Bone marrow (tissue), 2 donors: Measurements from ENCODE around the gene CCDC170.

Source experiments
- DNase-seq, 2 donors: peaks; one replicate each; lab custom pipeline; 2025; lab: John Stamatoyannopoulos, UW

Gene CCDC170

DNA sequence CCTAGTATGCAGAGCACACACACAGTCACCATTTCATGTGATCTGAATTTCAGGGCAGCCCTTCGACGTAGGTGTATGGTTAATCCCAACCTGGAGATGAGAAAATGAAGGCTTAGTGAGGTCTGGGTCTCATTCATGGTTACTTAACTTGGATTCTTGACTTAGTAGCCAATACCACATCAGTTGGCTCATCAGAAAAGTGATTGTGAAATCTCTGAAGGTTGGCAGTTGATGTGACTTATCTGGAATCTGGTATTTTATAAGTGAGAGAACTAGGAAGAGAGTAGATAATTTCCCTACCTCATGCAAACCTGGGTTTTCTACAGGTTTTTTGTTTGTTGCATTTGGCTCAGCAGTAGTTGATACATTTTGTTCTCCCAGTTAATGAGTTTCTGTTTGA lies 123.7 kb downstream of the CCDC170 start:
- DNase-seq = no peak

- DNase-seq = no peak
Observed at GRCh38 chr6:151618717-151619116, 124.9 kb downstream of the CCDC170 start.

- DNase-seq = no peak
Observed at GRCh38 chr6:151620179-151620578, 126.4 kb downstream of the CCDC170 start.

DNA sequence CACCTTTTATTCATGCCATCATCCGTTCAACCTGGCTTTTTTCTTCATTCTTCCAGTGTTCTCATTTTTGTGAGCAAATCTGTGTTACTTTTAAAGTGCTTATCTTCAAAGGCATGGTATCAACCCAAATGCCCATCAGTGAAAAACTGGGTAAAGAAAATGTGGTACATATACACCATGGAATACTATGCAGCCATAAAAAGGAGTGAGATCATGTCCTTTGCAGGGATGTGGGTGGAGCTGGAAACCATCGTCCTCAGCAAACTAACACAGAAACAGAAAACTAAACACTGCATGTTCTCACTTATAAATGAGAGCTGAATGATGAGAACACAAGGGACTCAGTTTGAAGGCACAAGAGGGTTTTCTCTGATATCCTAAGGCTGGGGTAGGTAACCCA lies 130.3 kb downstream of the CCDC170 start:
- DNase-seq = no peak

DNA sequence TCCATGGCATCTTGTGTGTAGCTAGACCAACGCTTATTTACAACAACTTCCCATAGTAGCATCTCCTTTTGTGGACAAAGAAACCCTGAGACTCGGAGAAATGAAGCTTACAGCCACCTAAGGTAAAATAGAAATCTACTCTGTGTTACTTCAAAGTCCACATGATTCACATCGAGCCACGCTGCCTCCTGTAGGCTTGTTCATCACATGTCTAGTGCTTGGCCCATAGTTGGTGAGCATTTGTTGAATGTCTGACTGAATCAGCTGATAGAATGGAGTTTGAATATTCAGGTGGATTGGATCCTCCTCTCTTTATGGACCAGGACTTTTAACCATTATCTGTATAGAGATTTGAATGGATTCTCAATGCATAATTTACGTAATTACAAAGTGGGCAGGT lies 130.7 kb downstream of the CCDC170 start:
- no peak for DNase-seq

- DNase-seq = no peak
Observed at GRCh38 chr6:151624900-151625536, 131.2 kb downstream of the CCDC170 start.

DNA sequence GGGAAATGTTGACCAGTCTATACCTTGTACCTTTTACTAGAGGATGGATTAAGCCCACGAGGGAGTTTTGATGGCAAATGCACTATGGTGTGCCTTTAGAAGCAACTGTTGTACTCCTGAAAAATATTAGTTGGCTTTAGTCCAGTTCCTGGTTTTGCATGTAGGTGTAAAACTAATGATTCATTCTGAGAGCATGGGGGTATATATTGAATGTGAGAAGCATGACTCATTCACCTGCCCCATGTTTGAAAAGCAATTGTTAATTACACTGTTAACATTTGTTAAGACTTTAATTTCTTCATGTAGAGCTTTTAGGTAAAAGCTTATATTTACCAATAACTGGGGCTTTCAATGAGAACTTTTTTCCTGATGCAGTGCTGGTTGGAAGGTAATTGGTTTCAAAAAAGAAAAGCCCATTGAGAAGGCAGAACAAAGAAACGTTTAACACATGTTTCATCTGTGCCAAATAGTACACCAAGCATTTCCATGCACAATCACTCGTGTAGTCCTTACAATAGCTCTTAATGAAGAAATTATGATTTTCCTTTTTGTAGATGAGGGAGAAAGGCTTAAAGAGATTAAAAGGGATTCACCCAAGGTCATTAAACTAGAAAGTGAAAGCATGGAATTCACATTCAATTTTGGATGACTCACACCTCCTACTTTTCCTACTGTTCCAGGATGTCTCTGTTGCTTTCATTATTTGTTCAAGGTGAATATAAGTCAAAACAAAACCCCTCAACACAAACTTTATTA lies 134.1 kb downstream of the CCDC170 start:
- no peak for DNase-seq

DNA sequence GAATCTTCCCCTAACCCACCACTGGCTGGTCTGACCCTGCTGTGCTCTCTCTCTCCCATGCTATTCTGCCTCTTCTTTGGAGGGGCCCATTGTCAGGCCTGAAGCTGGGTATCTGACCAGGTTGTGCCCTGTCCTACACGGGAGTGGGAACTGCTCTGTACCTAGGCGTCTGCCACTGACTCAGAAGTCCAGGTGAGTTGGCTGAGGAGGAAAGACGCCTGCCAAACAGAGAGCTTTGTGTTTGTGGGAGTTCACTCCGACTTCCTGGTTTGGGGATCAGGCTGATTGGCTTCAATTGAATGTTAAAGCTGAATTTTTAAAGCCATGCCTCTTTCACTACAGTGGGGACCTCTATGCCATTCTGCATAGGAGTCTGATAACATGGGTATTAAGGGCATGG lies 136.0 kb downstream of the CCDC170 start:
- DNase-seq = no peak

- DNase-seq = no peak
Observed at GRCh38 chr6:151630387-151630786, 136.6 kb downstream of the CCDC170 start.

DNA sequence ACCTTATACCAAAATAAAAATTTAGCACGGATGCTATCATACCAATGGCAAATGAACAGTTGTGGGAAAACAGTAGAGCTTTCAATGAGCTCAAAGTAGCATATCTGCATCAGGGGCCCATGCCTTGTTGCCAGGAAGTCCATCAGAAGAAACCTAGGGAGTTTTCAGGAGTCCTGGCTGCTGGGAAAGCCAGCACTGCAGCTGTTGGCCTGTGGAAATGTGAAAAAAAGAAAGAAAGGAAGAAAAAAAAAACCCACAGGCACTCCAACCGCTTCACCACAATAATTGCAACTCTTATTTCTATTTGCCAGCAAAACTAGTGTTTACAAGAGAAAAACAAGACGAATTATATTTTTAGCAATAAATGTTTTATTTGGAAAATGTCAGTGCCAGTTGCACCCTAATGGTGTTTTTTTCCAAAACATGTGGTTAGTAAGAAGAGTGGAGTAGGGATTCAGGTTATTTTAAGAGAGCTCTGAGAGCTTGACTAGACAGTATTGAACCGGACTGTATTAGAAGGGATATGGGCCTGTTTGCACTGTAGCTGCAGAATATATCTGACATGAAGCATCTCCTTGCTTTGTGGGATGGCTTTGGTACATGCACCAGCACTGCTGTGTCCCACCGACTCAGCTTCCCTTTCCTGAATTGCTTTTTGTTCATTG lies 137.3 kb downstream of the CCDC170 start:
- DNase-seq = no peak

DNA sequence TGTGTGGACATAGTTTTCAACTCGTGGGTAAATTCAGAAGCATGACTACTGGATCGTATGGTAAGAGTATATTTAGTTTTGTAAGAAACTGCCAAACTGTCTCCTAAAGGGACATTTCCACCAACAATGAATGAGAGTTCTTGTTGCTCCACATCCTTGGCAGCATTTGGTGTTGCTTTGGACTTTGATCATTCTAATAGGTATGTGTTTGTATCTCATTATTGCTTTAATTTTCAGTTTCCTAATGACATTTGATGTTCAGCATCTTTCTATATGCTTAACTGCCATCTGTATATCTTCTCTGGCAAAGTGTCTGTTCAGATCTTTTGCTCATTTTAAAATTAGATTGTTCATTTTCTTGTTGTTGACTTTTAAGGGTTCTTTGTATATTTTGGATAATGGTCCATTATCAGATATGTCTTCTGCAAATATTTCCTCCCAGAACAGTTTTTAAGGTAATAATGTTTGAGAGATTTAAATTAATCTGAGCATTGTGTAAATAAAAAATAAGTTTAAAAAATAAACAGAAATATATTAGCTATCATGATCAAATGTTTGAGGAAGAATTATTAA lies 138.7 kb downstream of the CCDC170 start:
- DNase-seq = no peak

DNA sequence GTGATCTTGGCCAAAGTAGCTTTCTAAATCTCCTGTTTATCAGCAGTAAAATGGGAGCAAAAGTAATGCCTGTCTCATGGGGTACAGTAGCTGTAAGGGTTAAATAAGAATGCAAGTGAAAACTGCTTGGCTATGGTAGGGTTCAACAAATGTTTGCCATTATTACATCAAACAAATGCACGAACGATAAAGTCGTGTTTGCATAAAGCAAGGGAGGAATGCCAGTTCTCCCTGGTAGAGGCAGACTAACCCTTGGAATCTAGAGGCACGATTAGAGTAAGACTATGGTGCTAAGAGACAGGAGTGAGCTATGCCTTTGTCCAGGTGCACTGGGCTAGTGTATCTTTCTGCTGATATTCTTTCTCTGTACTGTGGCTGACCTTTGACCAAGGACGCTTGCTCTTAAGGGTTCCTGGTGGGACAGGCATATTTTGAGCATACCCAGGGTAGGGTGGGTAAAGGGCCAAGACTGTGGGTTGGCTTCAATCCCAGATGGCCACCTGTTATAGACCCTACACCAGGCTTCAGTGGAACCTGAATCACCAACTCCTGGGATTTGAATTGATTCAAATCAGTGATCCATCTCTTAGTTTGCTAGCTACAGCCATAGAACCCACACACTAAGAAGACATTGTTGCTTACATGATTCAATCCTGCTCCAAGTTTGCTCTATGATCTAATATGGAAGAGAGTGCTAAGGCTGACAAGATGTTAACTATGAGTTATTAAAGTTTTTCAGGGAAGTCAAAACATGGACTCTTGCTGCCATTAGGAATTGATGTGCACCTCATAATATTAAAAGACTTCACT lies 139.9 kb downstream of the CCDC170 start:
- no peak for DNase-seq

GRCh38 chr6:151634336-151634720 lies 140.5 kb downstream of the CCDC170 start:
- DNase-seq = no peak

DNA sequence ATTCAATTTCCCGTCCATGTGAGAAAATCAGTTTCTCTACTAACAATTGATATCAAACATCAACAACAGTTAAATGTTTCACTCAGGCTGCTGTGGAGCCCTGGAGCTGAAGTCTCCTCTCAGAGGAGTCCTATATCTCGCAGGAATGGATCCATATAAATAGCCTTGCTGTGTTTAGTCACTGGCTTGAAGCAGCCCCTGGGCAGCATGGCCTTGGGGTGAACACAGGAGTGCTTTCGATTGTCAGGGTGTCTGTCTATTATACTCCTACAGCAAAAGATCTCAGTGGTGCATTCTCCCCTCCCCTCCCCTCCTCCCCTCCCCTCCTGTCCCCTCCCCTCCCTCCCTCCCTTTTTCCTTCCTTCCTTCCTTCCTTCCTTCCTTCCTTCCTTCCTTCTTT lies 141.9 kb downstream of the CCDC170 start:
- DNase-seq = no peak

DNA sequence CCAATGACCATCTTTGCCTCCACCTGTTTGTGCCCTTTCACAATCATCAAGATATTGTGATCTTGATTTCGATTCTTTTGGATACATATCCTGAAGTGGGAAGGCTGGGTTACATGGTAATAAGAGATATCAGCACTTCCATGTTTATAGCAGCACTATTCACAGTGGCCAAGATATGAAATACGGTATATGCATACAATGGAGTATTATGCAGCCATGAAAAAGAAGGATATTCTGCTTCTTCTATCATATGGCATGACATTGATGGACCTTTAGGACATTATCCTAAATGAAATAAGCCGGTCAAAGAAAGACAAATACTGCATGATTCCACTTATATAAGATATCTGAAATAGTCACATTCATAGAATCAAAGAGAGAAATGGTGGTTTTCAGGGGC lies 144.0 kb downstream of the CCDC170 start:
- no peak for DNase-seq

DNA sequence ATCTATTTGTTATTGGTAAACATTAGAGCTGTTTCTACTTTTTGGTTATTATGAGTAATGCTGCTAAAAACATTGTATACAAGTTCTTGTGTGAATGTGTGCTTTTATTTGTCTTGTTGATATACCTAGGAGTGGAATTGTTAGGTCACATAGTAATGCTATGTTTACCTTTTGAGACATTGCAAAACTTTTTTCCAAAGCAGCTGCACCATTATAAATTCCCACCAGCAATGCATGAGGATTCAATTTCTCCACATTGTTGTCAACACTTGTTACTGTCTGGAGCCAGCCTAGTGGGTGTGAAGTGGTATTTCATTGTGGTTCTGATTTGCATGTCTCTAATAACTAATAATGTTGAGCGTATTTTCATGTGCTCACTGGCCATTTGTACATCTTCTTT lies 145.9 kb downstream of the CCDC170 start:
- no peak for DNase-seq

- no peak for DNase-seq
Observed at GRCh38 chr6:151641028-151641427, 147.2 kb downstream of the CCDC170 start.

DNA sequence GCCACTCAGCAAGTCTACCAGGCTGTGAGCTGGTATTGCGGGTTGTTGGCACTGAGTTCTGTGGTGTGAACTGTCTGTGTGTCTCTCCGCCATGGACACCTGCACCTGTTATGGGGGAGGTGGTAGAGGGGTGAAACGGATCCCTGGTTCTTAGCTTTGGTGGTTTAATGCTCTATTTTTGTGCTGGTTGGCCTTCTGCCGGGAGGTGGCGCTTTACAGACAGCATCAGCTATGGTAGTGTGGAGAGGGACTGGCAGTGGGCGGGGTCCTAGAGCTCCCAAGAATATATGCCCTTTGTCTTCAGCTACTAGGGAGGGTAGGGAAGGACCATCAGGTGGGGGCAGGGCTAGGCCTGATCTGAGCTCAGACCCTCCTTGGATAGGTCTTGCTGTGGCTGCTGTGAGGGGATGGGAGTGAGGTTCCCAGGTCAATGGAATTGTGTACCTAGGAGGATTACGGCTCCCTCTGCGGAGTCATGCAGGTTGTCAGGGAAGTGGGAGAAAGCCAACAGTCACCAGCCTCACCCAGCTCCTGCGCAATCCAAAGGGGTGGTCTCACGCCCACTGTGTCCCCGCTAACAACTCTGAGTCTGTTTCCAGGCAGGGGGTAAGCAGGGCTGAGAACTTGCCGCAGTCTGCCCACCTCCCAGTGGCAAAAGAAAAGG lies 154.3 kb downstream of the CCDC170 start:
- DNase-seq = no peak

GRCh38 chr6:151649835-151650234 lies 156.0 kb downstream of the CCDC170 start:
- no peak for DNase-seq

DNA sequence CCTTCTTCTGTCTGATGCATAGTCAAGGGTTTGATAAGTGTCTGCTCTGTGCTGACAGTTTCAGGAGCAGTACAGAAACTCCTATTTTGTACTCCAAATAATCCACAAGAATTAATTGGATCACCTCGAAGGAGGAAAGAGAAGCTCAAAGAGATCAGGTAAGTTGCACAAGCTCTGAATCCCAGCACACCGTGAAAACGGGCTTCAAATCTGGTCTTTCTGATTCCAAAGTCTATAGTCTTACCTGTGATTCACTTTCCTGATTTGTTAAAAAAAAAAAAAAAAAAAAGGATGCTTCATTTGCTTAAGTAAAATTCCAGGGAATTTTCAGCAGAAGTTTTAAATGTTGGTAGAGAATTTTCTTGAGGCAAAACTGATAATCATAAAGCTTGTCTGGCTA lies 157.8 kb downstream of the CCDC170 start:
- no peak for DNase-seq

- DNase-seq = no peak
Observed at GRCh38 chr6:151652325-151652724, 158.5 kb downstream of the CCDC170 start.

DNA sequence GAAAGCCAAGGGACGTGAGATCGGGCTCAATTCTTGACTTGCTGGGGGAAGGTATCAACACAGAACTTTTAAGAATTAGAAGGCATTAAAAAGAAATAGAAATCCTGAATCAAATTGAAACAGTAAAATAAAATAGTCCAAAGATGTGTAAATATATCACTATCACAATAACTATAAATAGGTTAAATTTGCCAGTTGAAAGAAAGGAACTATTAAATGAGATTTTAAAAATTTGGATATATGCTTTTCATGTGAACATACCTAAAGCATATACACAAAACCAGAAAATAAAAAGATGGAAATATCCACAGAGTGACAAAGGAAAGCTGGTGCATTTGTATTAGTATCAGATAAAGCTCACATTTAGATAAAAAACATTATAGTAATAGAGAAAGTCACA lies 161.3 kb downstream of the CCDC170 start:
- no peak for DNase-seq
